SU-DHL-6 (cell line): ENCODE measurements around the gene PXDN.

Source experiments
- CTCF ChIP-seq: fragments of 200-600 bp; sonication (generic); IDR thresholded peaks from one replicate; pipeline ENCODE4 v1.5.1; 2017; ENCODE audit warnings: antibody characterized with exemption, mild to moderate bottlenecking, low read length, moderate library complexity; ENCODE audit not compliant: insufficient read depth, poor library complexity, severe bottlenecking
- EZH2phosphoT487 ChIP-seq: fragments of 200-600 bp; sonication (generic), shearing (Covaris generic); conservative IDR thresholded peaks from 2 replicates; pipeline ENCODE4 v1.6.1; 2018; ENCODE audit warnings: mild to moderate bottlenecking, antibody characterized with exemption, low read length, moderate library complexity, mixed read lengths

- no peak for TF ChIP-seq CTCF
- TF ChIP-seq EZH2phosphoT487 = no peak
Measured at GRCh38 chr2:1678609-1679008, 65.7 kb downstream of the PXDN start.
